Activated naive CD8-positive, alpha-beta T cell treated with anti-CD3 and anti-CD28 coated beads, Interleukin-2, amount 50 U/mL, for 16 hours (primary cell): ENCODE measurements around the gene PPARD.

ENCODE experiments used
- DNase-seq: peaks from one replicate; pipeline ENCODE4 v3.0.0-alpha.2; 2020; ENCODE audit warnings: low read depth, low spot score

The PPARD gene

GRCh38 chr6:35469751-35470662 lies 127.6 kb downstream of the PPARD start:
- no peak for DNase-seq

GRCh38 chr6:35470663-35471120 lies 128.3 kb downstream of the PPARD start:
- DNase-seq, result no peak

- DNase-seq, result no peak
Observed at GRCh38 chr6:35471836-35472345, 129.5 kb downstream of the PPARD start.

GRCh38 chr6:35473075-35473849 lies 130.9 kb downstream of the PPARD start:
- no peak for DNase-seq

GRCh38 chr6:35473850-35474130 lies 131.4 kb downstream of the PPARD start:
- no peak for DNase-seq

- DNase-seq, result no peak
Observed at GRCh38 chr6:35474131-35474941, 132.0 kb downstream of the PPARD start.

GRCh38 chr6:35474942-35475570 lies 132.7 kb downstream of the PPARD start:
- no peak for DNase-seq

GRCh38 chr6:35475573-35475972 lies 133.2 kb downstream of the PPARD start:
- DNase-seq, result no peak

GRCh38 chr6:35476004-35476403 lies 133.6 kb downstream of the PPARD start:
- DNase-seq, result no peak

GRCh38 chr6:35477028-35477427 lies 134.7 kb downstream of the PPARD start:
- no peak for DNase-seq
